Left kidney (tissue), 2 donors: ENCODE measurements around the gene AFF3. TPM values are rescaled to one million over a fixed set of nuclear protein-coding genes. Genes with fewer than 3 reads are reported as not detected.

Experiments used
- DNase-seq: peaks from one replicate; pipeline ENCODE4 v3.0.0-alpha.2; 2013
- polyA plus RNA-seq: library from polyadenylated mRNA; unstranded; fragments of 120-200 nt; gene quantifications from one replicate; pipeline ENCODE4 v1.2.1, GENCODE V29; 2013; ENCODE audit not compliant: insufficient read length

The AFF3 gene
- polyA plus RNA-seq, 1 donor: 26.6 TPM

DNA sequence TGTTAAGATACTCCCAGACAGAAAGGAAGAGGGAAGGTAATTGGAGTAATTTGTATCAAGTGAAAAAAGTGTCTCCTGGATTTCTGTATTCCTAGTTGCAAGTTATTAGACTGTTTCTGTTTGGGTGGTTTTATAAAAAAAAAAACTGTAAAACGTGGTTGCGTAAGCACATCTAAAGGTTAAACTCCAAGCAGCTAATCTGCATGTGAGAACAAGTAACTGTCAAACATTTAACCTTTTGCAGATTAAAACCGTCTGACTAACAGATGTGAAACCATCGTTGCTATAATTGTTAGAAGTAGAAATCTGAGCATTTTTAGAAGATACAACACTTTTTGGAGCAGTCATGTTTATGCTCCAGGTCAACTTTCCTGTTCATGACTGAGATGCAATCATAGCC, 72.3 kb downstream of the AFF3 start:
- DNase-seq: no peak

- DNase-seq: no peak
Observed at GRCh38 chr2:100068395-100068794, 74.0 kb downstream of the AFF3 start.

DNA sequence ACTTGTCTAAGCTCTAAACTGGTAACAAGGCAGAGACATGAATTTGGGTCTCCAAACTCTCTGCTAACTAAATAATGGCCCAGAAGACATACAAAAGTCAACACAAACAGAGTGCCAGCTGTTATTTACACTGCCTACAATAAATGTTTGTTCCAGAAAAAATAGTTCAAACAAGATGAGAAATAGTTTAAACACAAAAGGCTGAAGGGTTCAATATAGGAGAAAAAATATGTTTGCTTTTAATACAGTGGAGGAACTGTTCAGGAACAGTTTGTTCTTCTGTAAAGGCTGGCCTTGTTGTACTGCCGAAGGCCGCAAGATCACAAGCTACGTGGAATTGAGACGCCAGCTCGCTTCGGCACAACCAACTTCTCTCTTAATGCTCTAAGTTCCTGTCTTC, 74.6 kb downstream of the AFF3 start:
- DNase-seq: no peak

GRCh38 chr2:100066856-100067255, 75.5 kb downstream of the AFF3 start:
- no peak for DNase-seq

- DNase-seq: no peak
Observed at GRCh38 chr2:100066246-100066645, 76.1 kb downstream of the AFF3 start.

- peak; percentile 35 for DNase-seq
Observed at GRCh38 chr2:100064592-100065428, 77.6 kb downstream of the AFF3 start.

DNA sequence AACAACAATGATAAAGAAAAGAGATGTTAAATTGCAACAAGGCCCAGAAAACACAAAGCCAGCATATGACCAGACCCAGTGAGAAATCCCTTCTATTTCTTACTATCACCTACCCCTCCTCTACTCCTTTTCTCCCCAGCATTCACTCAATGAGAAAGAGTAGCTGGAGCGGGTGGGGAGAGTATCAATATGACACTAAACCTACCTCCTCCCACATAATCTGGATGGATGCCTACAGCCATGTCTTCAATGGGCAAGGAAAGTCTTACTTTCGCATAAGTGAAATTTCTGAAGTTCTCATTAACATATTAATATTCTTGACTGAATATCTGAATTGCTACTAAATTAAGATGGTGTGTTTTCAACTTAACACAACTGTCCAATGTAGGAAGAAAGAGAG, 78.2 kb downstream of the AFF3 start:
- DNase-seq: no peak

- no peak for DNase-seq
Observed at GRCh38 chr2:100063459-100063953, 78.9 kb downstream of the AFF3 start.

DNA sequence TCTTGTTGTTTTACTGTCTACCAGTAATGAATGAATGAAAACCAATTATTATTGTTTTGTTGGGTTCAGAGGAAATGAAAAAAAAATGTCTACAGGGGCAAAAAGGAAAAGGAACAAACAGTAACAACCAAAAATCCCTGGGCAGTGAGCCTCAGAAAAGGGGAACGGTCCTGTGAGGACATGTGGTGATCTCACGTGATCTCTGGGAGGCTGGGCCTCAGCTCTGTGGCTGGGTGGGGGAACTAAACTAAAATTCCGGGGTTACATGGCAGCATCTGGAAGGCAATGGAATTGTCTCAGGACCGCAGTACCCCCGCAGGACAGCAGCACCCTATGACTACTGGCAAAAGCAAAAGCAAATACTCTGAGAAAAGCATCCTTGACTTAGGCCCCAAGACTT, 80.1 kb downstream of the AFF3 start:
- DNase-seq: no peak

GRCh38 chr2:100060875-100061274, 81.5 kb downstream of the AFF3 start:
- DNase-seq: no peak

GRCh38 chr2:100059638-100060037, 82.8 kb downstream of the AFF3 start:
- no peak for DNase-seq

GRCh38 chr2:100057901-100058261, 84.5 kb downstream of the AFF3 start:
- no peak for DNase-seq

DNA sequence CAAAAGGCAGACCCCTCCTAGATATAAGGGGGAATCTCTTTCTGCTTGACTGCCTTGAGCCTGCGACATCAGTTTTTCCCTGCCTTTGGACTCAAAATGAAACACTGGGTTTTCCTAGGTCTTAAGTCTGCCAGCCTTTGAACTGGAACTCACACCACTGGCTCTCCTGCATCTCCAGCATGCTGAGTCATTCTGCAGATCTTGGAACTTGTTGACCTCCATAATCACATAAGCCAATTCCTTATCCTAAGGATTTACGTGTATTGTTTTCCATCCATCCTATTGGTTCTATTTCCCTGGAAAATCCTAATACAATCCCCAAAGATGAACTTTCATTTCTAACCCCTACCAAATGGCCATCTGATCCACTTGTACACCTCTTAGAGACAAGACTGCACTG, 88.0 kb downstream of the AFF3 start:
- DNase-seq: no peak

GRCh38 chr2:100053087-100053885, 89.1 kb downstream of the AFF3 start:
- no peak for DNase-seq

GRCh38 chr2:100052650-100053049, 89.7 kb downstream of the AFF3 start:
- DNase-seq: no peak

- DNase-seq: no peak
Observed at GRCh38 chr2:100051253-100051652, 91.1 kb downstream of the AFF3 start.

DNA sequence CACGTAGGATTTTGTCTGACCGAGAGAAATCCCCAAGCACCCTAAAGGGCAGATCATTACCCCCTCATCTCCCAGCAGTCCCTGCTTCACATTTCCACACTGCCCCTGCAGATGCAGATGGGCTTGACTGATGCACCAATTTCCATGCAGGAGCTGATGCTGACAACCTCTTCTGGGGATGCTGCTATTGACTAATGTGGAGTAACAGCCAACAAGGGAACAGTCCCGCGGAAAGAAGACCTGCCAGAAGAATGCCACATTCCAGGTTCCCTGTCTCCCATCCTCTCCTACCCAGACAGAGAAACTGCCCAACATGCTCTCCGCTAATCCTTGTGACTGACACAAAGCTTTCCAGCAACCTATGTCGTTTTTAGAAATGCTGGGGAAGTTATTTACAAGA, 91.7 kb downstream of the AFF3 start:
- no peak for DNase-seq

- no peak for DNase-seq
Observed at GRCh38 chr2:100046961-100047947, 95.1 kb downstream of the AFF3 start.

- no peak for DNase-seq
Observed at GRCh38 chr2:100045000-100045399, 97.4 kb downstream of the AFF3 start.

DNA sequence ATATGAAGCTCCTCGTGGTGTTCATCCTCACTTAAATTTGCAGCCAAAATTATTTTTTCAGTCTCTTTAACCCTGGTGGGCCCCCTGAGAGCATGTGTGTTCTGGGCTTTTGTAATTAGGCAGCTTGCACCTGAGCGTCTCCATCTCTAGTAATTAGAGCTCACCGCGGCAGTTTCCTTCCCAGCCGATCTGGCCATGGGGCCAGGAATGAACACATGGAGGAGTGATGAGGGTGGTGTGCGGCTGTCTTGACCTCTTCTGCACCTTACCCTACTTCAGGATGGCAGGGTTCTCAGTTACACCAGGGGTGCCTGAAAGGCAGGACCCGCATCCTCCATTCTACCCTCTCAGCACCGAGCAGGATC, 98.5 kb downstream of the AFF3 start:
- no peak for DNase-seq

- DNase-seq: no peak
Observed at GRCh38 chr2:100043081-100043890, 99.1 kb downstream of the AFF3 start.
